Loucy (cell line): ENCODE results near the gene FAM234A.

Experiments used
- H2AFZ ChIP-seq: fragments of 200-600 bp; sonication (generic); 2 replicates; pipeline ENCODE4 v1.6.0; 2016; ENCODE audit warnings: antibody characterized with exemption, mild to moderate bottlenecking, low read length, moderate library complexity
- H3F3A ChIP-seq: fragments of 200-600 bp; 2 replicates; pipeline ENCODE4 v1.6.0; 2016; ENCODE audit warnings: antibody characterized with exemption, low read depth, mild to moderate bottlenecking
- H3K27me3 ChIP-seq: fragments of 200-600 bp; sonication (generic); 2 replicates; pipeline ENCODE4 v1.6.1; 2014; ENCODE audit warnings: low read length, mild to moderate bottlenecking; ENCODE audit not compliant: insufficient read depth, poor library complexity, severe bottlenecking
- H3K36me3 ChIP-seq: fragments of 200-600 bp; sonication (generic); 2 replicates; pipeline ENCODE4 v1.6.1; 2016; ENCODE audit warnings: low read length; ENCODE audit not compliant: insufficient read depth
- H3K4me1 ChIP-seq: fragments of 200-600 bp; sonication (generic); 2 replicates; pipeline ENCODE4 v1.5.1; 2014; ENCODE audit warnings: low read length, mild to moderate bottlenecking; ENCODE audit not compliant: insufficient read depth, poor library complexity, severe bottlenecking
- H3K4me2 ChIP-seq: fragments of 200-600 bp; sonication (generic); 2 replicates; pipeline ENCODE4 v1.6.0; 2014; ENCODE audit warnings: antibody characterized with exemption, low read length, low read depth, mild to moderate bottlenecking; ENCODE audit not compliant: poor library complexity, severe bottlenecking
- H3K4me3 ChIP-seq: fragments of 200-600 bp; sonication (generic); 2 replicates; pipeline ENCODE4 v1.5.1; 2014; ENCODE audit warnings: low read length, mild to moderate bottlenecking, mixed read lengths; ENCODE audit not compliant: poor library complexity, severe bottlenecking
- H3K79me2 ChIP-seq: fragments of 200-600 bp; sonication (generic); 2 replicates; pipeline ENCODE4 v1.6.1; 2014; ENCODE audit warnings: low read length; ENCODE audit not compliant: insufficient read depth
- H3K9ac ChIP-seq: fragments of 200-600 bp; sonication (generic); 2 replicates; pipeline ENCODE4 v1.6.0; 2014; ENCODE audit warnings: mild to moderate bottlenecking, low read depth, low read length, moderate library complexity; ENCODE audit not compliant: poor library complexity, severe bottlenecking
- H3K9me2 ChIP-seq: fragments of 200-600 bp; sonication (generic); replicated peaks from 2 replicates; pipeline ENCODE4 v1.6.1; 2016; ENCODE audit warnings: low read depth, low read length, mixed read lengths
- H3K9me3 ChIP-seq: fragments of 200-600 bp; sonication (generic); 2 replicates; pipeline ENCODE4 v1.6.1; 2014; ENCODE audit warnings: mild to moderate bottlenecking, antibody characterized with exemption, low read length, low read depth; ENCODE audit not compliant: insufficient read depth
- H4K20me1 ChIP-seq: fragments of 200-600 bp; sonication (generic); 2 replicates; pipeline ENCODE4 v1.6.0; 2014; ENCODE audit warnings: antibody characterized with exemption, low read length, mild to moderate bottlenecking; ENCODE audit not compliant: insufficient read depth, poor library complexity, severe bottlenecking
- CTCF ChIP-seq: fragments of 200-600 bp; sonication (generic); conservative IDR thresholded peaks from 2 replicates; pipeline ENCODE4 v1.5.1; 2014; ENCODE audit warnings: mild to moderate bottlenecking, antibody characterized with exemption, low read length
- EZH2phosphoT487 ChIP-seq: fragments of 200-600 bp; IDR thresholded peaks from 2 replicates; pipeline ENCODE4 v1.6.1; 2018; ENCODE audit warnings: antibody characterized with exemption, mild to moderate bottlenecking, moderate library complexity, borderline replicate concordance

Gene FAM234A

GRCh38 chr16:283033-283805, 48.6 kb downstream of the FAM234A start, which contains the start of gene PDIA2:
Gene PDIA2 (plus strand): TSS chr16:283164. CDS start chr16:283170, 6 bp downstream.
- Histone ChIP-seq H3K9me2 (no peaks in the 10 kb centered on the region), H3K9ac (no peak within 1 kb of the TSS), H3K4me2 (no peak within 1 kb of the TSS), H3K4me3 (no peak within 1 kb of the TSS), H4K20me1 (no peaks in the 10 kb centered on the region), H3K4me1 (peaks cover 8% of the 10 kb centered on the region), H3K27me3 (no peaks in the 10 kb centered on the region), H3K79me2 (no peaks in the 10 kb centered on the region), H2AFZ (no peak within 1 kb of the TSS), H3K9me3 (no peaks in the 10 kb centered on the region), H3K36me3 (peaks cover 5% of the 10 kb centered on the region; the same call in 1 of the 2 replicates), H3F3A (no peaks in the 10 kb centered on the region; the same call in 1 of the 2 replicates)
- TF ChIP-seq CTCF (no peak), EZH2phosphoT487 (no peak)

GRCh38 chr16:284204-285120, 49.8 kb downstream of the FAM234A start:
- H3K4me2 ChIP-seq = no peak overlapping the region
- H3F3A ChIP-seq = no peaks in the 10 kb centered on the region
- H3K9me2 ChIP-seq = no peaks in the 10 kb centered on the region
- H3K27me3 ChIP-seq = no peaks in the 10 kb centered on the region
- TF ChIP-seq CTCF = no peak
- no peak for TF ChIP-seq EZH2phosphoT487
- no peak overlapping the region for H2AFZ ChIP-seq
- peaks cover 5% of the 10 kb centered on the region; the same call in 1 of the 2 replicates for H3K36me3 ChIP-seq
- no peaks in the 10 kb centered on the region for H3K79me2 ChIP-seq
- H3K9me3 ChIP-seq = no peaks in the 10 kb centered on the region
- H3K4me3 ChIP-seq = no peak overlapping the region
- H3K4me1 ChIP-seq = no peaks in the 10 kb centered on the region
- H4K20me1 ChIP-seq = no peaks in the 10 kb centered on the region
- H3K9ac ChIP-seq = no peak overlapping the region

GRCh38 chr16:285146-286055, 50.8 kb downstream of the FAM234A start:
- Histone ChIP-seq H3F3A (no peaks in the 10 kb centered on the region), H3K4me1 (no peaks in the 10 kb centered on the region), H3K9me2 (no peaks in the 10 kb centered on the region), H3K79me2 (no peaks in the 10 kb centered on the region), H3K27me3 (no peaks in the 10 kb centered on the region), H4K20me1 (no peaks in the 10 kb centered on the region), H2AFZ (no peak overlapping the region), H3K4me2 (no peak overlapping the region), H3K9ac (no peak overlapping the region), H3K4me3 (no peak overlapping the region), H3K9me3 (no peaks in the 10 kb centered on the region), H3K36me3 (peaks cover 5% of the 10 kb centered on the region; the same call in 1 of the 2 replicates)
- TF ChIP-seq CTCF = no peak
- TF ChIP-seq EZH2phosphoT487 = no peak
